HL-60 (cell line): ENCODE results near the gene OGN.

Experiments used
- DNase-seq, 2 experiments: peaks; one replicate each; pipeline ENCODE4 v3.0.0-alpha.2; 2010 to 2020; ENCODE audit warnings: low read depth in 1 of 2, low spot score in 1 of 2
- H3K27ac ChIP-seq: fragments of 250-450 bp; sonication (Bioruptor Pico); replicated peaks from 2 replicates; pipeline ENCODE4 v1.5.1; 2020; ENCODE audit warnings: mild to moderate bottlenecking, moderate library complexity
- H3K27me3 ChIP-seq: fragments of 250-450 bp; sonication (Bioruptor Pico); 2 replicates; pipeline ENCODE4 v1.5.1; 2021; ENCODE audit warnings: mild to moderate bottlenecking, moderate library complexity; ENCODE audit not compliant: insufficient read depth, poor library complexity, severe bottlenecking
- H3K4me3 ChIP-seq: replicated peaks from 2 replicates; pipeline ENCODE4 v1.5.1; 2011; ENCODE audit warnings: mild to moderate bottlenecking, control low read depth, low read length; ENCODE audit not compliant: insufficient read depth
- GABPA ChIP-seq: IDR thresholded peaks from 2 replicates; pipeline ENCODE4 v1.6.1; 2012; ENCODE audit warnings: low read depth
- POLR2AphosphoS5 ChIP-seq: IDR thresholded peaks from 2 replicates; pipeline ENCODE4 v1.6.1; 2012; ENCODE audit warnings: low read depth
- SPI1 ChIP-seq: IDR thresholded peaks from 2 replicates; pipeline ENCODE4 v1.6.1; 2012; ENCODE audit warnings: low read depth, mild to moderate bottlenecking, borderline replicate concordance
- TF ChIP-seq, protein P1 (sequence below): IDR thresholded peaks from one replicate; pipeline ENCODE4 v1.5.1; 2011; ENCODE audit warnings: low read length, control low read depth, inconsistent platforms; ENCODE audit not compliant: insufficient read depth
- TF ChIP-seq, protein P2 (sequence below): IDR thresholded peaks from 2 replicates; pipeline ENCODE4 v1.6.1; 2012; ENCODE audit warnings: low read depth; ENCODE audit not compliant: insufficient replicate concordance

Gene OGN

DNA sequence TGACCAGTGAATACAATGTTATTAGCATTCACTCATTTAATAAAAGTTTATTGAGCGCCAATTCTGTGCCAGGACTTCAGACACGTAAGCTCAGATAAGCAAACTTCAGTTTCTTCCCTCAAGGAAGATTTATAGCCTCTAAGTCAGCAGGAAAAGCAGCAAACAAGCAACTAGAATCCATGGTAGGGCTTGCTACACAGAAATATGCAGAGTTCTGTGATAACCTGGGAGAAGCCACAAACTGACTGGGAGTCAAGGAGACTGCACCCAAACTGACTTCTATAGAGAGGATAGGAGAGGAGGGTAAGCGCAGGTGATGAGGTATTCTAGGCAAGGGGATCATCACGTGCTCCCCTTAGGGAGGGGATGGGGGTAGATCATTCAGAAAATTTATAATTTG, 1.4 kb upstream of the OGN start:
- TF ChIP-seq, protein P1, sequence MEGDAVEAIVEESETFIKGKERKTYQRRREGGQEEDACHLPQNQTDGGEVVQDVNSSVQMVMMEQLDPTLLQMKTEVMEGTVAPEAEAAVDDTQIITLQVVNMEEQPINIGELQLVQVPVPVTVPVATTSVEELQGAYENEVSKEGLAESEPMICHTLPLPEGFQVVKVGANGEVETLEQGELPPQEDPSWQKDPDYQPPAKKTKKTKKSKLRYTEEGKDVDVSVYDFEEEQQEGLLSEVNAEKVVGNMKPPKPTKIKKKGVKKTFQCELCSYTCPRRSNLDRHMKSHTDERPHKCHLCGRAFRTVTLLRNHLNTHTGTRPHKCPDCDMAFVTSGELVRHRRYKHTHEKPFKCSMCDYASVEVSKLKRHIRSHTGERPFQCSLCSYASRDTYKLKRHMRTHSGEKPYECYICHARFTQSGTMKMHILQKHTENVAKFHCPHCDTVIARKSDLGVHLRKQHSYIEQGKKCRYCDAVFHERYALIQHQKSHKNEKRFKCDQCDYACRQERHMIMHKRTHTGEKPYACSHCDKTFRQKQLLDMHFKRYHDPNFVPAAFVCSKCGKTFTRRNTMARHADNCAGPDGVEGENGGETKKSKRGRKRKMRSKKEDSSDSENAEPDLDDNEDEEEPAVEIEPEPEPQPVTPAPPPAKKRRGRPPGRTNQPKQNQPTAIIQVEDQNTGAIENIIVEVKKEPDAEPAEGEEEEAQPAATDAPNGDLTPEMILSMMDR = no peak
- TF ChIP-seq POLR2AphosphoS5 = no peak
- Histone ChIP-seq H3K27me3 (no peaks in the 10 kb centered on the region), H3K4me3 (no peak overlapping the region), H3K27ac (no peak overlapping the region)
- DNase-seq = no peak

DNA sequence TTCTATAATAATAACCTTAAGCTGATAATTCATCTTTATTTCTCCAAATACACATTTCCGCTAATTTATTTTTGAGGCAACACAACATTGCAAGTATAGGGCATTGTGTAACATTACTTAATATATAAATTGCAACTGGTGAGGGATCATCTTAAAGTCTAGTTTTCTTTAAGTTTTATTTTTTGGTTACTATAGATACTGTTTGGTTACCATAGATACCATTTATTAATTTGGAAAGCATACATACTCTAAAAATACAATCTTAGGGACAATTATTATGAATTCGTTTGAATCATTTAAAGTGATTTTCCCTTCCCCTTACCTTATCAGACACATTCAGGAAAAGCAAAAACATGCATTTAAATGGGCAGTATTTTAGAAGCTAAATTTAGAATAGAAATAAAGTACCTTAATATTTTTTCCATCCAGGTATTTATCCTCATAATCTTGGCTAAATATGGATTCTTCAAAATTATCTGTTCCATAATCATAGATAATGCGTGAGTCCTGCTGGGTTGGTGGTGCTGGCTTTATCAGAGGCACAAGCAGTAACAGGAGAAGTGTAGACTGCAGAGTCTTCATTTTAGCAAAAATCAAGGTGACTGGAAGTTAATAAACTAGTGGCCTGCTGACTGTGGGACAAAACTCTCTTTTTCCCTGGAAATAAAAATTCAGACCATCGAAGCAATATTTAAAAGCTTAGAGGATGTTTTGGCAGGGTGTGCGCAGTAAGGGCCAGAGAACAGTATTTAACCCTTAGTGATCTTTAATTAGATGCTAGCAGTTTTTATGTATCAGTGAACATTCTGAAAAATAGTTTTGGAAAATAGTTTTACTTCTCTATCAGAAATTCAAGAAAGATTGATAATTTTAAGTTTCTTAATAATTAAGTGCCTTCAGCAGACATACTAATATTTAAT, 1.3 kb downstream of the OGN start:
- H3K4me3 ChIP-seq = no peak overlapping the region
- DNase-seq = no peak
- H3K27ac ChIP-seq = no peak overlapping the region
- no peaks in the 10 kb centered on the region for H3K27me3 ChIP-seq
- TF ChIP-seq, protein P1 = no peak
- TF ChIP-seq, protein P2, sequence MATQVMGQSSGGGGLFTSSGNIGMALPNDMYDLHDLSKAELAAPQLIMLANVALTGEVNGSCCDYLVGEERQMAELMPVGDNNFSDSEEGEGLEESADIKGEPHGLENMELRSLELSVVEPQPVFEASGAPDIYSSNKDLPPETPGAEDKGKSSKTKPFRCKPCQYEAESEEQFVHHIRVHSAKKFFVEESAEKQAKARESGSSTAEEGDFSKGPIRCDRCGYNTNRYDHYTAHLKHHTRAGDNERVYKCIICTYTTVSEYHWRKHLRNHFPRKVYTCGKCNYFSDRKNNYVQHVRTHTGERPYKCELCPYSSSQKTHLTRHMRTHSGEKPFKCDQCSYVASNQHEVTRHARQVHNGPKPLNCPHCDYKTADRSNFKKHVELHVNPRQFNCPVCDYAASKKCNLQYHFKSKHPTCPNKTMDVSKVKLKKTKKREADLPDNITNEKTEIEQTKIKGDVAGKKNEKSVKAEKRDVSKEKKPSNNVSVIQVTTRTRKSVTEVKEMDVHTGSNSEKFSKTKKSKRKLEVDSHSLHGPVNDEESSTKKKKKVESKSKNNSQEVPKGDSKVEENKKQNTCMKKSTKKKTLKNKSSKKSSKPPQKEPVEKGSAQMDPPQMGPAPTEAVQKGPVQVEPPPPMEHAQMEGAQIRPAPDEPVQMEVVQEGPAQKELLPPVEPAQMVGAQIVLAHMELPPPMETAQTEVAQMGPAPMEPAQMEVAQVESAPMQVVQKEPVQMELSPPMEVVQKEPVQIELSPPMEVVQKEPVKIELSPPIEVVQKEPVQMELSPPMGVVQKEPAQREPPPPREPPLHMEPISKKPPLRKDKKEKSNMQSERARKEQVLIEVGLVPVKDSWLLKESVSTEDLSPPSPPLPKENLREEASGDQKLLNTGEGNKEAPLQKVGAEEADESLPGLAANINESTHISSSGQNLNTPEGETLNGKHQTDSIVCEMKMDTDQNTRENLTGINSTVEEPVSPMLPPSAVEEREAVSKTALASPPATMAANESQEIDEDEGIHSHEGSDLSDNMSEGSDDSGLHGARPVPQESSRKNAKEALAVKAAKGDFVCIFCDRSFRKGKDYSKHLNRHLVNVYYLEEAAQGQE = no peak
- TF ChIP-seq GABPA (no peak), SPI1 (no peak)

DNA sequence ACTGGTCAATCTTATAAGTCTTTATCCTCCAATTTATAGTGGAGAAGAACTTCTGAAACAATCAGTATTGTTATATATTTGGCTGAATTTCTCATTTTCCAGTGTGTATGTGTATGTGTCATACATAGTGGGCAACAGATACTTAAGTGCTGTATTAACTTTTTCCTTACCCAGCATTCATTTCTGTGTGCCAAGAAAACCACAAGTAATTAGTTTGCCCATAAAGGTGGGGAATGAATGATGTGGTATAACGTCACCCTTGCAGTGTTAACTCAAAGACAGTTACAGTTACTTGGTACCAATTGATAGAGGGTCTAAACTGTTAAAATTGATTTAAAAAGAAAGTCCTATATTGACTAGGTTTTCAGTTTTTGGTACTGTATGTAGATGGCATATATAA, 2.0 kb downstream of the OGN start:
- Histone ChIP-seq H3K4me3 (no peak overlapping the region), H3K27ac (no peak overlapping the region), H3K27me3 (no peaks in the 10 kb centered on the region)
- no peak for DNase-seq
- TF ChIP-seq SPI1 (no peak), GABPA (no peak), POLR2AphosphoS5 (no peak)
- TF ChIP-seq, protein P2 = no peak
- TF ChIP-seq, protein P1 = no peak

DNA sequence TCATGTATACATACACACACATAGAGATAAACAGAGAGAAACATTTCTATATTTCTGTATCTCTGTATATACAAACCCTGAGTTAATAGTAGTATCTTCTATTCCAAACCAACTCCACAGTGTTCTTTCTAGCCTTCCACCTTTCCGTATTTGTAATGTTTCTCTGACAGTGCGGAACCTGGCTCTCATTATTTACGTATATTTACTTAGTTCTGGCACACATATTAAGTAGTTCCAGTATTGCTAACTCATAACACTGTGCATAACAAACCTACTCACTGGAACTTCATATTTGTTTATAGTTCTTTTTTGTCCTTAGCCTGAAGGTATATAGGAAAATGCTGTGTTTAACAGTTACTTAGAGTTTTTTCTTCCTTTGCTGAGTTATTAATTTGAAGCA, 6.5 kb downstream of the OGN start:
- TF ChIP-seq POLR2AphosphoS5 = no peak
- TF ChIP-seq, protein P1 = no peak
- TF ChIP-seq GABPA = no peak
- TF ChIP-seq, protein P2 = no peak
- no peak for TF ChIP-seq SPI1
- Histone ChIP-seq H3K27me3 (no peaks in the 10 kb centered on the region), H3K27ac (no peak overlapping the region), H3K4me3 (no peak overlapping the region)
- DNase-seq = no peak
